ENCODE results near the gene AOAH.

AOAH gene

DNA sequence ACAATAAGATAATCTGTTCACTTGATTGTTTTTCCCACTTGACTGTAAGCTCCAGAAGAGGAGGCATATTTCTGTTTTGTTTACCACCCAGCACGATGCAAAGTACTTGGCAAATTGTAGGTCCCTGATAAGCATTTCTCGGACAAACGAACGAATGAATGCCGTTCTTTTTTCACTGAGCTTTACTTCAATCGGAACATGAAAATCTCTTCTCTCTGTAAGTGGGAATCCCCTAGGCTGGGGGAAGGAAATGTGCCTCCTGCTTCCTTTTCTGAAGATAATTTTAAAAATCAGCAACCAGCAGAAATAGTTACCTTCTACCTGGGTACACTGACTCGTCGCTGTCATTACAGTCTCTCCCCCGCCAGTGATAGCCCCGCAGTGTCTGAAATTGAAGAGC lies 102.9 kb downstream of the AOAH start:
- DNase-seq (ENCODE audit: low read depth) = no peak
- no peak overlapping the region for H3K4me3 ChIP-seq (ENCODE audit: low read length)
- TF ChIP-seq, protein P1, sequence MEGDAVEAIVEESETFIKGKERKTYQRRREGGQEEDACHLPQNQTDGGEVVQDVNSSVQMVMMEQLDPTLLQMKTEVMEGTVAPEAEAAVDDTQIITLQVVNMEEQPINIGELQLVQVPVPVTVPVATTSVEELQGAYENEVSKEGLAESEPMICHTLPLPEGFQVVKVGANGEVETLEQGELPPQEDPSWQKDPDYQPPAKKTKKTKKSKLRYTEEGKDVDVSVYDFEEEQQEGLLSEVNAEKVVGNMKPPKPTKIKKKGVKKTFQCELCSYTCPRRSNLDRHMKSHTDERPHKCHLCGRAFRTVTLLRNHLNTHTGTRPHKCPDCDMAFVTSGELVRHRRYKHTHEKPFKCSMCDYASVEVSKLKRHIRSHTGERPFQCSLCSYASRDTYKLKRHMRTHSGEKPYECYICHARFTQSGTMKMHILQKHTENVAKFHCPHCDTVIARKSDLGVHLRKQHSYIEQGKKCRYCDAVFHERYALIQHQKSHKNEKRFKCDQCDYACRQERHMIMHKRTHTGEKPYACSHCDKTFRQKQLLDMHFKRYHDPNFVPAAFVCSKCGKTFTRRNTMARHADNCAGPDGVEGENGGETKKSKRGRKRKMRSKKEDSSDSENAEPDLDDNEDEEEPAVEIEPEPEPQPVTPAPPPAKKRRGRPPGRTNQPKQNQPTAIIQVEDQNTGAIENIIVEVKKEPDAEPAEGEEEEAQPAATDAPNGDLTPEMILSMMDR (conservative IDR thresholded peaks at IDR 0.05; ENCODE audit: low read length) = no peak

DNA sequence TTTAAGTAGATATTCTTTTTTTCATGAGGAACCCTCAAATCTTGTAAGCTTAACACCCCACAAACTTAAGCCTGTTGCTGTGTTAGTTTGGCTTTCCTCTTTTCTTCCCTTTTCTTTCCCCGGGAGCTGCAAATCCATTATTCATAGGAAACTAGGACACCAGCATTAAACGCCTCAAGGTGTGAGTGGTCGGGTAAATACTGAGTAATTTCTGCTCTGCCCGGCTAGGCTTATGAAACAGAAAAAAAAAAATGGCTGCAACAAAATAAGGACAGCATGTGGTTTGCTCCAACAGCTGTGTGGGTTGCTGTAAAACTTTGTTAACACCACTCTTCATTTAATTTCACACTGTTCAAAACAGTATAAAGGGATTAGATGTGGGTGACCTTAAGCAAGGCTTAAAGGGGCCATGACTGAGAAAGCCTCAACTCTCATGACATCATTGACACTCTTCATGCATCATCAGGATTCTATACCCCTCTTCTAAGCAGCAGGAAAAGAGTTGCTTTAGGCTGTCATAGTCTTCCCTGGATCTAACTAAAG lies 104.1 kb downstream of the AOAH start:
- TF ChIP-seq, protein P1 (conservative IDR thresholded peaks at IDR 0.05; ENCODE audit: low read length) = no peak
- H3K4me3 ChIP-seq (ENCODE audit: low read length) = no peak overlapping the region
- DNase-seq (ENCODE audit: low read depth) = no peak

DNA sequence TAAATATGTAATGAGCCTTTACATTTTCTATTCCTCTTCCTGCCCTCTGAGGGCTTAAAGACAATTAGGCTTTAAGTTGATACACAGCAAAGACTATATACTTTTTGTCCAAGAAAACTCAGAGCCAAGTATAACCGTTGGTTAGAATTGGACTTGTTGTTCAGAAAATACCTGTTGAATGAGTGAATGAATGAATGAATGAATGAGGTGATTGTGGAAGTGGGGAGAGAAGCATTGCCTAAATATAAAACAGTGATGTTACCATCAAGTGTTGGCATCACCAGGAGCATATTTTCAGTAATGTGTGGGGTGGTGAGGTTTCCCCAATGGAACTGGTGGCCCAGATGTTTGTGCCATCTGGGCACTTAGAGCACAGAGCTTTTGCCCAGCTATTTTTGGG lies 106.9 kb downstream of the AOAH start:
- DNase-seq (ENCODE audit: low read depth) = no peak
- no peak overlapping the region for H3K4me3 ChIP-seq (ENCODE audit: low read length)
- TF ChIP-seq, protein P1 (conservative IDR thresholded peaks at IDR 0.05; ENCODE audit: low read length) = no peak

DNA sequence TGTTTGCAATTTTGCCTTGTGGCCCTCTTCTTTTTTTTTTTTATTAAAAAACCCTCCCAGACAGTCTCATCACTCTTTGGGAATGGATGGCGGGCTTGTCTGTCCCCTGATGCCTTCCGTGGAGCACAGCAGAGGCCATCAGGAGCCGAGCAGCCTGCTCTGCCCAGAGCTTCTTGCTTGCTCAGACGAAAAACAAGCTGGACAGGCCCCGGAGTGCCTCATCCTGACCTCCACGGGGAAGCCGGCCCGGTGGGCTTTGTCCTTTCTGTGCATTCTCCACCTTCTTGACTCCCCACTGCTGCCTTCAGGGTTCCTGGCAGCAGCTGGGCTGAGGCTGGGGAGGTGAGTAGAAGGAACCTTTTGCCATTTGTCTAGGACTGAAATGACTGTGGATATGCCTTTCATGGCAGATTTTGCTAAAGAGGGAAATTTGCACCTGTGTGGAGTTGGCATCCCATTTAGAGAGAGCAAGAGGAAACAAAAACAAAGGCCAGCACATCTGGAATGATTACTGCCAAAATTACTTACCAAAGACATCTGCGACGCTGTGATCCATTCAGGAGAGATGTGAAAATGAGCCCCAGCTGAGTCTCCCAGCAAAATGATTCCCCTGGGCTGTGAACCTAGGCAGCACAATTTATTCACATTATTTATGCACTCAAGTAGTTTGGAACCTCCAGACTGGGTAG lies 108.3 kb downstream of the AOAH start:
- DNase-seq (ENCODE audit: low read depth) = no peak
- TF ChIP-seq, protein P1 (conservative IDR thresholded peaks at IDR 0.05; ENCODE audit: low read length) = no peak
- H3K4me3 ChIP-seq (ENCODE audit: low read length) = no peak overlapping the region

DNA sequence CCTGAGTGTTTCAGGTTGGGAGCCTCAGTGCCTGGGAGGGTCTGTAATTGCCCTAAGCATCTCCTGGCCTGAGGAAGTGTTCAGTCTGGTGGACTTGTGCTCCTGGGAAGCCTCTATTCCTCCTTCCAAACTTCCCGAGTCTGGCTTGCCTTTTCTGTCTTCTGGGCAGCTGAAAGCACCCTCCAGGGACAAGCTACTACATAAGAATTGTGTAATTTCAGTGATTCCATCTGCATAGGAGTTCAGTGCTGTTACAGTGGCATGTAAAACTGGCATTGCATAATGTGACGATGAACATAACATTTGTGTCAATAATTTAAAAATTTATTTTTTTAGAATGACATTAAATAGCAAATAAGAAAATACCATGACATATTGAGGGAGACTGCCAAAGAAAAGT lies 109.3 kb downstream of the AOAH start:
- TF ChIP-seq, protein P1 (conservative IDR thresholded peaks at IDR 0.05; ENCODE audit: low read length) = no peak
- H3K4me3 ChIP-seq (ENCODE audit: low read length) = no peak overlapping the region
- no peak for DNase-seq (ENCODE audit: low read depth)

DNA sequence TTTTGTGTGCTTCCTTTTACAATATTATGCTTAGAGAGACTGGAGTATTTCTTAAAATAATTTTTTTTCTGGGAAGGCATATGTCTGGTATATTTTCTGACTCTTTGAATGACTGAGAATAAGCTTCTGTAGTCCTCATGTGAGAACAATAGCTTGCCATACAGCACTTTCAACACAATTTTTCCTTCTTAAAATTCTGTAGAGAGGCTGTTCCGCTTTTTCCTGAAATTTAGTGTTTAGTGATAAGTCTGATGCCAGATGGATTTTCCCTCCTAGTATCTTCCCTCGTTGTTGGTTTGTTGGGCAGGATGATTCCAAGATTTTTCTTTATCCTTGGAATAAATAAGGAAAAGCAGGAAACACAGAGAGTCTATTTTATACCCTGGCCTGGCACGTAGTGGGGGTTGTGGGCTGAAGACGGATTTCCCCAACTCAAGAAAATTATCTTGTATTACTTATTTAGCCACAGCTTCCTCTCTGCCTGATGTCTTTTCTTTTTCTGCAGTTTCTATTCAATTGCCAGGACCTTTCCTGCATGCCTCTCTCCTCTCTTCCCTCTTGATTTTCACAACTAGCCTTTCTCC lies 111.2 kb downstream of the AOAH start:
- no peak for DNase-seq (ENCODE audit: low read depth)
- H3K4me3 ChIP-seq (ENCODE audit: low read length) = no peak overlapping the region

More for the DNA sequence above, 111.2 kb downstream of the AOAH start:
- TF ChIP-seq, protein P1 (conservative IDR thresholded peaks at IDR 0.05; ENCODE audit: low read length) = no peak

Data from AG10803 (cell line).